Measurements from ENCODE around the gene POLR3B. TPM values are rescaled to one million over a fixed set of nuclear protein-coding genes. Genes with fewer than 3 reads are reported as not detected.

The POLR3B gene
- total RNA-seq, 4 donors from 2014 or later, result 9.6 to 14.6 (median 12.6) TPM

- WGBS, result 94% methylated on average over 2 of the region's 2 CpGs
- H3K27ac ChIP-seq, result no peak overlapping the region
- DNase-seq (ENCODE audit: low spot score in 2 of 2), result no peak
- H3K36me3 ChIP-seq, result peaks cover 36% of the 10 kb centered on the region
- no peaks in the 10 kb centered on the region for H3K4me1 ChIP-seq
- TF ChIP-seq POLR2A (IDR thresholded peaks at IDR 0.05) (no peak), EP300 (IDR thresholded peaks at IDR 0.05) (no peak), POLR2AphosphoS5 (IDR thresholded peaks at IDR 0.05) (no peak), CTCF (IDR thresholded peaks at IDR 0.05) (no peak)
- H3K9me3 ChIP-seq, result no peaks in the 10 kb centered on the region
- no peaks in the 10 kb centered on the region for H3K27me3 ChIP-seq
- H3K4me3 ChIP-seq, result no peak overlapping the region
Observed at GRCh38 chr12:106433055-106433454, 75.5 kb downstream of the POLR3B start.

GRCh38 chr12:106434526-106434925 lies 77.0 kb downstream of the POLR3B start:
- 87% methylated on average over 4 of the region's 4 CpGs for WGBS
- Histone ChIP-seq H3K9me3 (no peaks in the 10 kb centered on the region), H3K27ac (no peak overlapping the region), H3K27me3 (no peaks in the 10 kb centered on the region), H3K4me1 (no peaks in the 10 kb centered on the region), H3K36me3 (peaks cover 48% of the 10 kb centered on the region), H3K4me3 (no peak overlapping the region)
- no peak for TF ChIP-seq POLR2AphosphoS5 (IDR thresholded peaks at IDR 0.05)
- no peak for TF ChIP-seq POLR2A (IDR thresholded peaks at IDR 0.05)
- TF ChIP-seq EP300 (IDR thresholded peaks at IDR 0.05), result no peak
- TF ChIP-seq CTCF (IDR thresholded peaks at IDR 0.05), result no peak
- no peak for DNase-seq (ENCODE audit: low spot score in 2 of 2)

- no peak for DNase-seq (ENCODE audit: low spot score in 2 of 2)
- peaks cover 58% of the 10 kb centered on the region for H3K36me3 ChIP-seq
Observed at GRCh38 chr12:106436164-106436563, 78.6 kb downstream of the POLR3B start.

GRCh38 chr12:106442575-106442974 lies 85.0 kb downstream of the POLR3B start:
- TF ChIP-seq POLR2A (IDR thresholded peaks at IDR 0.05) (no peak), POLR2AphosphoS5 (IDR thresholded peaks at IDR 0.05) (no peak), CTCF (IDR thresholded peaks at IDR 0.05) (no peak), EP300 (IDR thresholded peaks at IDR 0.05) (no peak)
- Histone ChIP-seq H3K4me3 (no peak overlapping the region), H3K27ac (no peak overlapping the region), H3K9me3 (no peaks in the 10 kb centered on the region), H3K4me1 (no peaks in the 10 kb centered on the region), H3K27me3 (no peaks in the 10 kb centered on the region), H3K36me3 (peaks cover 35% of the 10 kb centered on the region)
- WGBS, result 84% methylated on average over 2 of the region's 2 CpGs
- DNase-seq (ENCODE audit: low spot score in 2 of 2), result no peak

More at GRCh38 chr12:106436164-106436563, 78.6 kb downstream of the POLR3B start:
- Histone ChIP-seq H3K27ac (no peak overlapping the region), H3K4me3 (no peak overlapping the region), H3K9me3 (no peaks in the 10 kb centered on the region), H3K27me3 (no peaks in the 10 kb centered on the region), H3K4me1 (no peaks in the 10 kb centered on the region)
- 93% methylated on average over 6 of the region's 6 CpGs for WGBS
- TF ChIP-seq EP300 (IDR thresholded peaks at IDR 0.05) (no peak), POLR2A (IDR thresholded peaks at IDR 0.05) (no peak), CTCF (IDR thresholded peaks at IDR 0.05) (no peak), POLR2AphosphoS5 (IDR thresholded peaks at IDR 0.05) (no peak)

GRCh38 chr12:106445053-106445452 lies 87.5 kb downstream of the POLR3B start:
- DNase-seq (ENCODE audit: low spot score in 2 of 2), result no peak
- Histone ChIP-seq H3K27me3 (no peaks in the 10 kb centered on the region), H3K4me1 (no peaks in the 10 kb centered on the region), H3K9me3 (no peaks in the 10 kb centered on the region), H3K4me3 (no peak overlapping the region), H3K27ac (no peak overlapping the region), H3K36me3 (peaks cover 17% of the 10 kb centered on the region)
- WGBS, result 0% methylated on average over 1 of the region's 1 CpG
- TF ChIP-seq CTCF (IDR thresholded peaks at IDR 0.05) (no peak), EP300 (IDR thresholded peaks at IDR 0.05) (no peak), POLR2AphosphoS5 (IDR thresholded peaks at IDR 0.05) (no peak), POLR2A (IDR thresholded peaks at IDR 0.05) (no peak)
